IPS DF 19.7 (cell line): Measurements from ENCODE around the gene GC.
"Not testable (repeated sequence)": the region's sequence is repeated elsewhere in the genome, so short reads cannot be mapped to it uniquely, and the experiment has no call there.

Experiments used
- DNase-seq: peaks from one replicate; pipeline ENCODE4 v3.0.0-alpha.2; 2013; ENCODE audit warnings: low read depth, low spot score

The GC gene

GRCh38 chr4:71768123-71768522, 15.8 kb downstream of the GC start:
- no peak for DNase-seq

GRCh38 chr4:71765821-71766383, 18.0 kb downstream of the GC start:
- peak; percentile 59 for DNase-seq

GRCh38 chr4:71765350-71765749, 18.5 kb downstream of the GC start:
- peak; percentile 30 for DNase-seq

GRCh38 chr4:71752383-71753042, 31.4 kb downstream of the GC start:
- DNase-seq: no peak

GRCh38 chr4:71749008-71749594, 34.8 kb downstream of the GC start:
- DNase-seq: no peak

GRCh38 chr4:71746379-71746778, 37.5 kb downstream of the GC start:
- no peak for DNase-seq

GRCh38 chr4:71738782-71739181, 45.1 kb downstream of the GC start:
- DNase-seq: not testable (repeated sequence)

- DNase-seq: no peak
Observed at GRCh38 chr4:71732706-71733105, 51.2 kb downstream of the GC start.

- no peak for DNase-seq
Observed at GRCh38 chr4:71732066-71732465, 51.8 kb downstream of the GC start.

GRCh38 chr4:71729856-71730255, 54.0 kb downstream of the GC start:
- no peak for DNase-seq

GRCh38 chr4:71713611-71714203, 70.2 kb downstream of the GC start:
- no peak for DNase-seq

GRCh38 chr4:71711985-71712348, 71.9 kb downstream of the GC start:
- no peak for DNase-seq

- no peak for DNase-seq
Observed at GRCh38 chr4:71711044-71711984, 72.6 kb downstream of the GC start.

GRCh38 chr4:71709961-71710360, 73.9 kb downstream of the GC start:
- no peak for DNase-seq

- DNase-seq: no peak
Observed at GRCh38 chr4:71698141-71698540, 85.7 kb downstream of the GC start.

GRCh38 chr4:71697031-71697430, 86.8 kb downstream of the GC start:
- DNase-seq: no peak

- DNase-seq: no peak
Observed at GRCh38 chr4:71694961-71695360, 88.9 kb downstream of the GC start.

- DNase-seq: no peak
Observed at GRCh38 chr4:71692963-71693362, 90.9 kb downstream of the GC start.

GRCh38 chr4:71692198-71692597, 91.7 kb downstream of the GC start:
- DNase-seq: no peak
